K562 (cell line): Measurements from ENCODE around the gene HEBP1. TPM values are rescaled to one million over a fixed set of nuclear protein-coding genes. Genes with fewer than 3 reads are reported as not detected.

ENCODE experiments used
- ATAC-seq: fragments of 200-7000 bp; cut with Tn5 transposase; 3 replicates; pipeline ENCODE4 v1.9.1; 2020; ENCODE audit warnings: moderate library complexity
- BruUV-seq: library from RNA; stranded (reverse); fragments of 400-500 nt; replicated peaks from 2 replicates; lab custom pipeline; 2021; lab: Mats Ljungman, UMichigan
- CTCF ChIA-PET: fragments of 300-600 bp; formaldehyde crosslinking; extraction: SDS; loops from one replicate; lab custom pipeline; 2021; ENCODE audit warnings: low intra/inter-chr PET ratio; lab: Yijun Ruan, JAX
- POLR2A ChIA-PET: fragments of 300-600, 350-650 bp; sonication (Branson Sonifier 250); formaldehyde crosslinking; extraction: SDS; loops from one replicate; lab custom pipeline; 2021; ENCODE audit warnings: antibody characterized with exemption, inconsistent platforms; lab: Yijun Ruan, JAX
- DNase-seq, 4 experiments: peaks; one replicate each; pipeline versions ENCODE4 v3.0.0 to v3.0.0-alpha.2; 2011 to 2018; ENCODE audit warnings: low spot score in 3 of 4, mixed read lengths in 3 of 4; ENCODE audit errors: extremely low read depth in 1 of 4
- FAIRE-seq: peaks from 2 replicates; lab custom pipeline; 2011; peaks lifted over from hg19 to GRCh38; lab: Jason Lieb, UNC
- H2AFZ ChIP-seq: 2 replicates; pipeline ENCODE4 v1.6.0; 2011; ENCODE audit warnings: low read depth, low read length, control low read depth, inconsistent platforms
- H3K27ac ChIP-seq: fragments of 200-600 bp; 3 replicates; pipeline ENCODE4 v1.8.0; 2011; ENCODE audit warnings: low read depth, mild to moderate bottlenecking, control low read depth, inconsistent platforms, low read length, moderate library complexity, mixed read lengths; ENCODE audit errors: extremely low read depth
- H3K27me3 ChIP-seq, 2 experiments: fragments of 300-600 bp in 1 of 2; 2 replicates in 1 of 2; 3 replicates in 1 of 2; pipeline versions ENCODE4 v1.6.0 to v1.8.0; 2011; ENCODE audit warnings: inconsistent platforms in 2 of 2, low read length in 2 of 2, mild to moderate bottlenecking in 1 of 2, mixed read lengths in 1 of 2, moderate library complexity in 1 of 2; ENCODE audit not compliant: control insufficient read depth in 2 of 2, insufficient read depth in 2 of 2
- H3K36me3 ChIP-seq: fragments of 300-600 bp; 3 replicates; pipeline ENCODE4 v1.8.0; 2011; ENCODE audit warnings: mild to moderate bottlenecking, low read length, inconsistent platforms; ENCODE audit not compliant: control insufficient read depth, insufficient read depth
- H3K4me1 ChIP-seq, 2 experiments: fragments of 200-600 bp in 1 of 2; replicated peaks in 1 of 2; 2 replicates in 1 of 2; 3 replicates in 1 of 2; pipeline versions ENCODE4 v1.5.1 to v1.8.0; 2011; ENCODE audit warnings: inconsistent platforms in 2 of 2, low read length in 2 of 2, mild to moderate bottlenecking in 1 of 2, mixed read lengths in 1 of 2, moderate library complexity in 1 of 2; ENCODE audit not compliant: control insufficient read depth in 2 of 2, insufficient read depth in 2 of 2
- H3K4me2 ChIP-seq: 2 replicates; pipeline ENCODE4 v1.6.1; 2011; ENCODE audit warnings: low read length, control low read depth, inconsistent platforms, mixed read lengths; ENCODE audit not compliant: insufficient read depth
- H3K4me3 ChIP-seq: fragments of 200-600 bp; sonication (generic), shearing (Covaris generic); 2 replicates; pipeline ENCODE4 v1.5.1; 2016; ENCODE audit warnings: control low read depth, inconsistent platforms
- H3K79me2 ChIP-seq: fragments of 200-600 bp; 3 replicates; pipeline ENCODE4 v1.8.0; 2011; ENCODE audit warnings: low read length, inconsistent platforms; ENCODE audit not compliant: control insufficient read depth, insufficient read depth
- H3K9ac ChIP-seq, 2 experiments: 2 replicates each; pipeline versions ENCODE4 v1.6.0 to v1.6.1; 2011; ENCODE audit warnings: low read depth in 2 of 2, low read length in 2 of 2, control low read depth in 1 of 2, inconsistent platforms in 1 of 2, mild to moderate bottlenecking in 1 of 2, mixed read lengths in 1 of 2; ENCODE audit not compliant: insufficient read depth in 1 of 2
- H3K9me1 ChIP-seq: one replicate; pipeline ENCODE4 v1.6.0; 2011; ENCODE audit warnings: inconsistent platforms, mild to moderate bottlenecking, low read length, moderate library complexity; ENCODE audit not compliant: control insufficient read depth, insufficient read depth
- H3K9me3 ChIP-seq: replicated peaks from 2 replicates; pipeline ENCODE4 v1.5.1; 2011; ENCODE audit warnings: low read depth, low read length, inconsistent platforms; ENCODE audit not compliant: control insufficient read depth, insufficient read depth
- H4K20me1 ChIP-seq: replicated peaks from 2 replicates; pipeline ENCODE4 v1.6.1; 2011; ENCODE audit warnings: low read length, inconsistent platforms, mixed read lengths; ENCODE audit not compliant: control insufficient read depth, insufficient read depth
- ARID1B ChIP-seq: fragments of 450-650 bp; IDR thresholded peaks from 2 replicates; pipeline ENCODE4 v1.6.1; 2016; ENCODE audit warnings: antibody characterized with exemption, mild to moderate bottlenecking, inconsistent platforms
- ATF1 ChIP-seq, 2 experiments: fragments of 450-650 bp in 1 of 2; IDR thresholded peaks; 2 replicates each; pipeline ENCODE4 v1.6.1; 2016; ENCODE audit warnings: missing compliant biosample characterization in 1 of 2, missing genetic modification characterization in 1 of 2
- CBFA2T2 ChIP-seq: fragments of 450-650 bp; conservative IDR thresholded peaks from 2 replicates; pipeline ENCODE4 v1.6.1; 2017; ENCODE audit warnings: mild to moderate bottlenecking
- CCNT2 ChIP-seq: IDR thresholded peaks from 2 replicates; pipeline ENCODE4 v1.6.1; 2011; ENCODE audit warnings: borderline replicate concordance, low read depth, mild to moderate bottlenecking, moderate library complexity, mixed read lengths, low read length; ENCODE audit not compliant: insufficient read length; ENCODE audit errors: extremely low read depth
- EHMT2 ChIP-seq: fragments of 450-650 bp; IDR thresholded peaks from 2 replicates; pipeline ENCODE4 v1.6.1; 2018; ENCODE audit warnings: antibody characterized with exemption
- L3MBTL2 ChIP-seq: fragments of 450-650 bp; IDR thresholded peaks from 2 replicates; pipeline ENCODE4 v1.6.1; 2016; ENCODE audit warnings: mild to moderate bottlenecking, moderate library complexity
- NCOR1 ChIP-seq: fragments of 450-650 bp; IDR thresholded peaks from 2 replicates; pipeline ENCODE4 v1.6.1; 2016; ENCODE audit warnings: mild to moderate bottlenecking, moderate library complexity
- NUFIP1 ChIP-seq: fragments of 450-650 bp; IDR thresholded peaks from 2 replicates; pipeline ENCODE4 v1.6.1; 2018; ENCODE audit not compliant: partially characterized antibody
- RCOR1 ChIP-seq, 2 experiments: IDR thresholded peaks; 2 replicates each; pipeline ENCODE4 v1.6.1; 2012; ENCODE audit warnings: low read depth in 2 of 2, low read length in 2 of 2, borderline replicate concordance in 1 of 2, improper control_type of control experiment in 1 of 2
- RFX5 ChIP-seq: IDR thresholded peaks from 2 replicates; pipeline ENCODE4 v1.6.1; 2011; ENCODE audit warnings: low read depth, mild to moderate bottlenecking, improper control_type of control experiment, low read length
- STAT5B ChIP-seq: fragments of 250-450 bp; sonication (Bioruptor Pico); IDR thresholded peaks from 2 replicates; pipeline ENCODE4 v1.8.0; 2021; ENCODE audit warnings: mild to moderate bottlenecking, inconsistent platforms
- TCF3 ChIP-seq: sonication (generic); formaldehyde crosslinking; IDR thresholded peaks from 2 replicates; pipeline ENCODE4 v1.4.0; 2020; ENCODE audit warnings: mild to moderate bottlenecking, missing genetic modification reagents
- ZC3H4 ChIP-seq: sonication (generic); formaldehyde crosslinking; IDR thresholded peaks from 2 replicates; pipeline ENCODE4 v1.9.0; 2021; ENCODE audit warnings: missing genetic modification reagents, borderline replicate concordance
- ZNF324 ChIP-seq: fragments of 250-450 bp; sonication (Bioruptor Pico); IDR thresholded peaks from 2 replicates; pipeline ENCODE4 v1.4.0; 2020; ENCODE audit warnings: mild to moderate bottlenecking
- ZNF384 ChIP-seq: IDR thresholded peaks from 2 replicates; pipeline ENCODE4 v1.6.1; 2012; ENCODE audit warnings: low read depth, low read length, improper control_type of control experiment
- WGBS: fragments of 100-300 bp; shearing (Covaris generic); methylation state at CpG from one replicate; pipeline ENCODE4 v1.1.6; 2016; ENCODE audit warnings: low coverage, mixed read lengths; ENCODE audit not compliant: insufficient coverage; ENCODE audit errors: missing lambda C conversion rate; 5-methylcytosine and 5-hydroxymethylcytosine counted together
- in situ Hi-C: fragments of 300-500 bp; cut with MboI; formaldehyde crosslinking; loops from 4 replicates; pipeline ENCODE4 v1.15.0; 2018; ENCODE audit warnings: inconsistent platforms, mixed read lengths
- intact Hi-C: fragments of 100-400 bp; cut with micrococcal nuclease; formaldehyde crosslinking; loops from 2 replicates; pipeline ENCODE4 v1.14.2; 2022
- polyA plus RNA-seq, 8 experiments: library from polyadenylated mRNA; depleted of rRNA in 4 of 8; stranded (reverse) in 5 of 8; unstranded in 3 of 8; fragments of >200 nt; fragmentation: Nextera tagmentation in 2 of 8; fragmentation: Illumina TruSeq in 1 of 8; extraction: Ambion mirVana in 2 of 8; extraction: Trizol in 1 of 8; gene quantifications; 2 replicates each; pipeline versions ENCODE4 v1.2.1 to v1.2.3, GENCODE V29; 2011 to 2014; ENCODE audit warnings: inconsistent platforms in 1 of 8, missing spikeins in 1 of 8
- total RNA-seq, 7 experiments: library from RNA; depleted of rRNA in 6 of 7; stranded (reverse); fragments of >200 nt in 6 of 7; fragmentation: Illumina TruSeq in 2 of 7; extraction: Trizol in 2 of 7; gene quantifications; 2 replicates each; pipeline versions ENCODE4 v1.2.1 to v1.2.3, GENCODE V29; 2011 to 2021; ENCODE audit warnings: low replicate concordance in 1 of 7

The HEBP1 gene
- total and polyA plus RNA-seq, 9 of the 15 experiments (the other 6 are each of a cell fraction or from before 2014, with no cell fraction given), result 1.1 to 10.1 (median 2.4) TPM

DNA sequence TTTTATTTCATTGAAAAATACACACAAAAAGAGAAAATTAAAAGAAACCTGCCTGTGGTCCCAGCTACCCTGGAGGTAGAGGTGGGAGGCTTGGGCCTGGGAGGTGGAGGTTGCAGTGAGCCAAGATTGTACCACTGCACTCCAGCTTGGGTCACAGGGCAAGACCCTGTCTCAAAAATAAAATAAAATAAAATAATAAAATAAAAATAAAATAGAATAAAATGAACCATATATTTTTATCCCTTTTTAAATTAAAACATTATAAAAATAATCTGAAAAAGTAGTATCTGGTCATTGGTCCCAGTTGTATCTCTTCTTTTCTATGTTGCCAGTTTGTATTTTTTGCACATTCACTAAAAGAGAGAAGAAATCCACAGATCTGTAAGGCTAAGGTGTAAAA, 27.4 kb upstream of the HEBP1 start:
- Histone ChIP-seq H3K27me3 (no peaks in the 10 kb centered on the region), H3K4me3 (no peak overlapping the region), H3K4me1 (no peaks in the 10 kb centered on the region; a peak in 2 of 5 replicates), H3K9me1 (no peaks in the 10 kb centered on the region)
- no peak for FAIRE-seq
- CTCF ChIA-PET, result no interaction called here
- in situ Hi-C loops (no loop called here), intact Hi-C loops (no loop called here)
- BruUV-seq, result no TSS peak
- ATAC-seq, result no peak
- no peak for TF ChIP-seq EHMT2
- TF ChIP-seq, all 486 proteins: peak for 0
- Histone ChIP-seq H3K36me3 (no peaks in the 10 kb centered on the region), H4K20me1 (no peaks in the 10 kb centered on the region), H3K9me3 (no peaks in the 10 kb centered on the region), H3K79me2 (no peaks in the 10 kb centered on the region), H3K27ac (no peak overlapping the region), H3K9ac (no peak overlapping the region), H2AFZ (no peak overlapping the region), H3K4me2 (no peak overlapping the region)
- POLR2A ChIA-PET, result no interaction called here
- DNase-seq, result no peak

GRCh38 chr12:13027032-13027431, 27.0 kb upstream of the HEBP1 start:
- no peak overlapping the region for H3K4me3 ChIP-seq
- no peak overlapping the region for H3K27ac ChIP-seq
- no peaks in the 10 kb centered on the region for H3K27me3 ChIP-seq
- DNase-seq (peak; percentile 9 to 26 (median 16)), ATAC-seq (peak; percentile 60; the same call in 2 of the 3 replicates), FAIRE-seq (peak; percentile 6)
- H2AFZ ChIP-seq, result no peak overlapping the region
- no peak overlapping the region for H3K4me2 ChIP-seq
- no peaks in the 10 kb centered on the region for H3K9me3 ChIP-seq
- H3K79me2 ChIP-seq, result no peaks in the 10 kb centered on the region
- in situ Hi-C loops (no loop called here), intact Hi-C loops (no loop called here)
- POLR2A ChIA-PET, result no interaction called here
- WGBS, result 18% methylated on average over 2 of the region's 2 CpGs
- no TSS peak for BruUV-seq
- H4K20me1 ChIP-seq, result no peaks in the 10 kb centered on the region
- H3K9ac ChIP-seq, result no peak overlapping the region
- H3K36me3 ChIP-seq, result no peaks in the 10 kb centered on the region
- CTCF ChIA-PET, result no interaction called here
- H3K9me1 ChIP-seq, result no peaks in the 10 kb centered on the region
- H3K4me1 ChIP-seq, result no peaks in the 10 kb centered on the region; a peak in 2 of 5 replicates
- TF ChIP-seq ZNF324 (CRISPR knock-in tag), result no peak
- TF ChIP-seq ARID1B, result peak; percentile 66
- TF ChIP-seq NCOR1, result peak; percentile 31; the same call in 1 of the 2 replicates
- TF ChIP-seq CBFA2T2, result peak; percentile 35; the same call in 1 of the 2 replicates
- TF ChIP-seq RFX5, result no peak
- TF ChIP-seq ZNF384, result no peak
- TF ChIP-seq NUFIP1, result no peak
- no peak for TF ChIP-seq ZC3H4 (CRISPR knock-in tag)
- TF ChIP-seq ATF1 (CRISPR knock-in tag; IDR thresholded peaks at IDR 0.05), result no peak
- no peak for TF ChIP-seq ATF1 (tag; IDR thresholded peaks at IDR 0.05)
- TF ChIP-seq RCOR1 (IDR thresholded peaks at IDR 0.05; ENCODE audit: borderline replicate concordance in 1 of 2, low read depth in 2 of 2, low read length in 2 of 2), result no peak
- TF ChIP-seq STAT5B, result no peak
- TF ChIP-seq CCNT2, result no peak
- peak; percentile 47 for TF ChIP-seq TCF3 (CRISPR knock-in tag)
- TF ChIP-seq L3MBTL2, result no peak
